HEK293 (cell line): ENCODE data around the gene CBX5.

Experiments used
- CTCF ChIP-seq: fragments of 450-650 bp; formaldehyde crosslinking; IDR thresholded peaks from 2 replicates; pipeline ENCODE4 v1.5.1; 2016; ENCODE audit warnings: missing biosample characterization, missing genetic modification characterization
- KLF1 ChIP-seq: fragments of 450-650 bp; formaldehyde crosslinking; IDR thresholded peaks from 2 replicates; pipeline ENCODE4 v1.5.1; 2016; ENCODE audit warnings: missing biosample characterization, missing genetic modification characterization
- PBX3 ChIP-seq: sonication (generic); formaldehyde crosslinking; IDR thresholded peaks from 2 replicates; pipeline ENCODE4 v1.8.1; 2022; ENCODE audit warnings: mild to moderate bottlenecking, moderate library complexity, missing genetic modification reagents
- ZNF155 ChIP-seq: fragments of 450-650 bp; formaldehyde crosslinking; IDR thresholded peaks from 2 replicates; pipeline ENCODE4 v1.5.1; 2016; ENCODE audit warnings: missing biosample characterization, missing genetic modification characterization

- TF ChIP-seq PBX3 (no peak), CTCF (no peak), ZNF155 (tag by site-specific recombination) (no peak), KLF1 (tag by site-specific recombination) (no peak)
These were observed 9.6 kb downstream of the CBX5 start for GRCh38 chr12:54270345-54270744.
